Activated naive CD4-positive, alpha-beta T cell treated with anti-CD3 and anti-CD28 coated beads for 36 hours (primary cell): ENCODE results near the gene PEPD. TPM values are rescaled to one million over a fixed set of nuclear protein-coding genes. Genes with fewer than 3 reads are reported as not detected.

Experiments used
- CTCF ChIA-PET: fragments of 350-600 bp; sonication (Branson Sonifier 250); formaldehyde crosslinking; loops from one replicate; lab custom pipeline; 2021; ENCODE audit warnings: antibody characterized with exemption; lab: Charles Lee
- DNase-seq: peaks from one replicate; pipeline ENCODE4 v3.0.0-alpha.2; 2020
- H3K27ac Mint-ChIP-seq: one replicate; pipeline ENCODE4 v1.8.0; 2021; ENCODE audit warnings: mild to moderate bottlenecking, mixed read lengths
- H3K27me3 Mint-ChIP-seq: one replicate; pipeline ENCODE4 v1.8.0; 2021; ENCODE audit warnings: low read depth, mixed read lengths
- H3K36me3 Mint-ChIP-seq: one replicate; pipeline ENCODE4 v1.8.0; 2021; ENCODE audit warnings: low read depth, mixed read lengths
- H3K4me1 Mint-ChIP-seq: one replicate; pipeline ENCODE4 v1.8.0; 2021; ENCODE audit warnings: low read depth, mixed read lengths
- H3K4me3 Mint-ChIP-seq: one replicate; pipeline ENCODE4 v1.8.0; 2021; ENCODE audit warnings: mild to moderate bottlenecking, moderate library complexity, mixed read lengths
- H3K9me3 Mint-ChIP-seq: one replicate; pipeline ENCODE4 v1.8.0; 2021; ENCODE audit warnings: mixed read lengths
- intact Hi-C: fragments of 100-400 bp; cut with micrococcal nuclease; formaldehyde crosslinking; loops from one replicate; pipeline ENCODE4 v1.15.1; 2023
- total RNA-seq, 2 experiments: library from RNA; stranded (reverse); gene quantifications; one replicate each; pipeline ENCODE4 v1.2.3, GENCODE V29; 2021

Gene PEPD
- total RNA-seq, 2 experiments from 2014 or later, result 31.9 to 35.8 TPM

DNA sequence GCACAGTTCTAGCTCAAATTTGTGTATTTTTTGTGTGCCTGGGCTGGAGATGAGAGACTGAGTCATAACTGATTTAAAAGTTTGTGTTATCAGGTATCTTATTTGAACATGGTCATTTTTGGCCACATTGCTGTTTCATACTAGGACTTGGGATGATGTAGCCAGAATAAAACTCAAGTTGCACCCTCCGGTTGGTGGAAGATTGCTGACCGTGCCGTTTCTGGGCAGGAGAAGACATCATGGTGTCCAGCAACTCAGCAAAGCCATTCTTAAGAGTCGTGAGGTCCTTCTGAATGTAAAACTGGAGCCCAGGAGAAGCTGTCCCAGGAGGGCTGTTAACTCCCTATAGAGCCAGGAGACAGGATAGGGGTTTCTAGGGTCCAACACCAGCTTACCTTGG lies 140.5 kb downstream of the PEPD start:
- peaks cover 32% of the 10 kb centered on the region for H3K36me3 Mint-ChIP-seq
- H3K4me1 Mint-ChIP-seq, result peaks cover 46% of the 10 kb centered on the region
- intact Hi-C loops, result no loop called here
- no peaks in the 10 kb centered on the region for H3K9me3 Mint-ChIP-seq
- H3K27ac Mint-ChIP-seq, result no peak overlapping the region
- no peak overlapping the region for H3K4me3 Mint-ChIP-seq
- no peaks in the 10 kb centered on the region for H3K27me3 Mint-ChIP-seq
- CTCF ChIA-PET, result interaction anchor here (1.1 kb wide), 1 partner anchor 25 kb away, joined by 4 read pairs; no protein-coding TSS in a partner anchor
- no peak for DNase-seq

DNA sequence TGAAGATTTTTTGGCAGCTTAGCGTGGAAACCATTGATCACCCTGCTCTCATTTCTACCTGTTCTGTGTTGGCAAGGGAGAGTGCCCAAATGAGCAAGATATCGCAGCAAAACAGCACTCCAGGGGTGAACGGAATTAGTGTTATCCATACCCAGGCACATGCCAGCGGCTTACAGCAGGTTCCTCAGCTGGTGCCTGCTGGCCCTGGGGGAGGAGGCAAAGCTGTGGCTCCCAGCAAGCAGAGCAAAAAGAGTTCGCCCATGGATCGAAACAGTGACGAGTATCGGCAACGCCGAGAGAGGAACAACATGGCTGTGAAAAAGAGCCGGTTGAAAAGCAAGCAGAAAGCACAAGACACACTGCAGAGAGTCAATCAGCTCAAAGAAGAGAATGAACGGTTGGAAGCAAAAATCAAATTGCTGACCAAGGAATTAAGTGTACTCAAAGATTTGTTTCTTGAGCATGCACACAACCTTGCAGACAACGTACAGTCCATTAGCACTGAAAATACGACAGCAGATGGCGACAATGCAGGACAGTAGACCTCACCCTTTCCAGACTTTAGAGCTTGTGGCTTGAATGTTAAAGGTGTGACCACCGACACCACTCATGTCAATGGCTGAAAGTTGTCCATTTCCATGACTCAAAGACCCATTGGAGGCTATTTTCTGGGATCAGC lies 142.3 kb downstream of the PEPD start:
- H3K9me3 Mint-ChIP-seq, result no peaks in the 10 kb centered on the region
- H3K4me1 Mint-ChIP-seq, result peaks cover 62% of the 10 kb centered on the region
- peaks cover 41% of the 10 kb centered on the region for H3K36me3 Mint-ChIP-seq
- DNase-seq, result no peak
- intact Hi-C loops, result loop anchor here (10.0 kb wide), 1 partner anchor 404 kb away; the partner anchor contains the start of genes CEP89 and FAAP24
- H3K27me3 Mint-ChIP-seq, result no peaks in the 10 kb centered on the region
- H3K4me3 Mint-ChIP-seq, result no peak overlapping the region
- no peak overlapping the region for H3K27ac Mint-ChIP-seq
- CTCF ChIA-PET, result interaction anchor here (1.0 kb wide), 1 partner anchor 25 kb away, joined by 3 read pairs; no protein-coding TSS in a partner anchor

DNA sequence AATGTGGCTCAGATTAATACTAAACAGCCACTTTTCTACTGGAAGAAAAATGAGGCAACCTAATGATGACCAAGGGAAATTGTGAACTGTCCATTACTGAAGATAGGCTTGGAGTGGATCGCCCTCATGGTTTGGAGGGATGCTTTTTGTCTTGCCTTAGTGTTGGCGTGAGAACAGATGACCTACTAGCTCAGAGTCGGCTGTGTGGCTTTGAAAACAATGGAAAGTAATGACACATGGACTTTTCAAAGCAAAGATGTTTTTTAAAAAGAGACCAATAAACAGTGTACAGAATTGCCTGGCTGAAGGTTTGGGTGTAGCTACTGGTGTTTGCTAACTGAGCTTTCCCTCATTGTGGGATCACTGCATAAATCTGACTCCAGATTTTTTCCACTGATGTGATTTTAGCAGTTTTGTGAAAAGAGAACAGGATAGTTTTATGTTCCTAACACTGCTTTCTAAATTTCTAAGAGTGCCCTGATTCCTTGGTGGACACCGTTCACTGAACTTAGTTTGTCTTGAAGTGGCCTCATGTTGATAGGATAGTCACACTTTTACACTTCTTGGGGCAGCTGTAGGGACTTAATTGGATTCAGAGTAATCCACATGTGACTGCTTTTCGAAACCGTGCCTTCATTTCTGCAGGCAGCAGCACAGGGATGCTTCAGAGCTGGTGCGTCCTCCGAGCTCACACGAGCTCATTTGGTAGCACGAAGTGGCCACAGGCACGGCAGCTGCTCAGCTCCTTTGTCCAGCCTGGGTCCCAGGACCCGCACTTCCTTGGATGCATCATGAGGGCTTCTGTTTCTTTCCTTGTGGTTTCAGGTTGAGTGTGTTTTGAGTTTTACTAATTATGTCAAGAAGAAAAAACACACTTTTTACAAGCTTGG lies 143.8 kb downstream of the PEPD start:
- H3K27ac Mint-ChIP-seq, result no peak overlapping the region
- H3K27me3 Mint-ChIP-seq, result no peaks in the 10 kb centered on the region
- H3K4me3 Mint-ChIP-seq, result no peak overlapping the region
- intact Hi-C loops, result loop anchor here (10.0 kb wide), 1 partner anchor 403 kb away; the partner anchor contains the start of genes CEP89 and FAAP24
- no peak for DNase-seq
- peaks cover 63% of the 10 kb centered on the region for H3K4me1 Mint-ChIP-seq
- CTCF ChIA-PET, result interaction anchor here (0.6 to 1.1 kb wide), 3 partner anchors 141 to 234 kb away, joined by 3 to 4 read pairs (median 3); no protein-coding TSS in a partner anchor
- H3K9me3 Mint-ChIP-seq, result no peaks in the 10 kb centered on the region
- H3K36me3 Mint-ChIP-seq, result peaks cover 40% of the 10 kb centered on the region

DNA sequence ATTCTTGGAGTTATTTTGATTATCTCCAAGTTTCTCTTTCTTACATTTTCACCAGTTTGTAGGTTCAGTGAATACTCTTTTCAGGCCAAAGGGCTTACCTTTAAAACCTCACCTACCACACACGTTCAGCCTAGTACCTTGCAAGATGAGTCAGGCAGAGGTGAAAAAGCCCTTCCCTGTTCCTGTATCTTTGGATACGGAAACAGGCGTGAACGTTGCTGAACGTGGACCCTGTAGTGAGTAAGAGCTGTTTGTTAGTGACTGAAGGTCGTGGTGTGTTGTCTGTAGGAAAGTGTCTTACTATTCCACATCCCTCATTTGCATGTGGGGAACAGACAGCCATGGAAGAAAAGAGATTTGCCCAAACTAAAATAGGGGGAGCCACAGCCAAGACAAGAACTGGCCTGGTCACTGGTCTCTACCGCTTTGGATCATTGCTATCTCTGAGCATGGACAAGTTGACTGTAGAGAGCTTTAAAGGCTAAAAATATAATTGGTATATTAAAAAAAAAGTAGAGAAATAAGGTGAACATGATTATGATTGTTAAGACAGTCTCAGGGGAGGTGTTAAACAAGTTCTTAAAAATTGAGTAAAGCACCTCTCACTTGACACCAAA lies 144.5 kb downstream of the PEPD start:
- DNase-seq, result no peak
- CTCF ChIA-PET, result interaction anchor here (0.8 kb wide), 1 partner anchor 30 kb away, joined by 3 read pairs; no protein-coding TSS in a partner anchor
- intact Hi-C loops, result loop anchor here (10.0 kb wide), 1 partner anchor 402 kb away; the partner anchor contains the start of genes CEP89 and FAAP24
- Mint-ChIP-seq H3K36me3 (peaks cover 39% of the 10 kb centered on the region), H3K4me1 (peaks cover 67% of the 10 kb centered on the region), H3K27me3 (no peaks in the 10 kb centered on the region), H3K4me3 (peak overlapping the region; percentile 7), H3K27ac (no peak overlapping the region), H3K9me3 (no peaks in the 10 kb centered on the region)

DNA sequence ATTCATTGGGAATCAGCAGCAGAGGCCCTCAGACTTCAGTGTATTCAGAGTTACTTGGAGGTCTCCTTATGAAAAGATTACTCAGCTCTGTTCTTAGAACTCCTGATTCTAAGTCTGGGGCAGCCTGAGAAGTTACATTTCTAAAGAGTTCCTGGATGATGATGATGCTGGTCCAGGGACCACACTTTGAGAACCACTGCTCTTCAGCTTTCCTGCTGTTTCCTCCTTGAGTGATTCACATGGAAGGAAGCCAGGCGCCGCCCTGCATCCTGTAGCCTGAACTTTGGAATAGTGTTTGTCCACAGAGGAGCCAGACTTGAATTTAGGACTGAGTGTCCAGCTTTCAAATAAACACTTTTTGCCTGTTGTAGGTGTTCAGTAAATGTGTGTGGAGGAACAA lies 145.2 kb downstream of the PEPD start:
- Mint-ChIP-seq H3K27me3 (no peaks in the 10 kb centered on the region), H3K4me1 (peaks cover 63% of the 10 kb centered on the region), H3K9me3 (no peaks in the 10 kb centered on the region), H3K4me3 (peak overlapping the region; percentile 88), H3K36me3 (peaks cover 37% of the 10 kb centered on the region), H3K27ac (no peak overlapping the region)
- CTCF ChIA-PET, result interaction anchor here (0.8 kb wide), 1 partner anchor 31 kb away, joined by 3 read pairs; no protein-coding TSS in a partner anchor
- no peak for DNase-seq
- intact Hi-C loops, result loop anchor here (10.0 kb wide), 1 partner anchor 402 kb away; the partner anchor contains the start of genes CEP89 and FAAP24

DNA sequence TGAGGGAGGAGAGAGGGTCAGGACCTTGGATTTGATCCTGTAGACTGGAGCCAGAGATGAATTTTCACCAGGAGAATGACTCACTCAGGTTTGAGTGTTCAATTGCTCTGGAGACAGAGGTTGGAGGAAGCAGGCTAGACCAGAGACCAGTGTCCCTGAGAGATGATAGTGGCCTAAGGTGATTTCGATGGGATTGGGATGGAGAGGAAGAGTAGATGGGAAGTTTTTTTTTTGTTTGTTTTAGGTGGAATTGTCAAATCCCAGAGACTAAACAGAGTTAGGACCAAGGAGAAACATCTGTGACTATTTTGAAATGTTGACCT lies 145.8 kb downstream of the PEPD start:
- Mint-ChIP-seq H3K4me3 (peak overlapping the region; percentile 88), H3K36me3 (peaks cover 33% of the 10 kb centered on the region), H3K4me1 (peaks cover 59% of the 10 kb centered on the region), H3K27me3 (no peaks in the 10 kb centered on the region), H3K9me3 (no peaks in the 10 kb centered on the region), H3K27ac (no peak overlapping the region)
- DNase-seq, result no peak
- CTCF ChIA-PET, result interaction anchor here (1.1 to 1.4 kb wide), 2 partner anchors 40 to 139 kb away, joined by 3 read pairs; no protein-coding TSS in a partner anchor
- intact Hi-C loops, result loop anchor here (10.0 kb wide), 1 partner anchor 401 kb away; the partner anchor contains the start of genes CEP89 and FAAP24

DNA sequence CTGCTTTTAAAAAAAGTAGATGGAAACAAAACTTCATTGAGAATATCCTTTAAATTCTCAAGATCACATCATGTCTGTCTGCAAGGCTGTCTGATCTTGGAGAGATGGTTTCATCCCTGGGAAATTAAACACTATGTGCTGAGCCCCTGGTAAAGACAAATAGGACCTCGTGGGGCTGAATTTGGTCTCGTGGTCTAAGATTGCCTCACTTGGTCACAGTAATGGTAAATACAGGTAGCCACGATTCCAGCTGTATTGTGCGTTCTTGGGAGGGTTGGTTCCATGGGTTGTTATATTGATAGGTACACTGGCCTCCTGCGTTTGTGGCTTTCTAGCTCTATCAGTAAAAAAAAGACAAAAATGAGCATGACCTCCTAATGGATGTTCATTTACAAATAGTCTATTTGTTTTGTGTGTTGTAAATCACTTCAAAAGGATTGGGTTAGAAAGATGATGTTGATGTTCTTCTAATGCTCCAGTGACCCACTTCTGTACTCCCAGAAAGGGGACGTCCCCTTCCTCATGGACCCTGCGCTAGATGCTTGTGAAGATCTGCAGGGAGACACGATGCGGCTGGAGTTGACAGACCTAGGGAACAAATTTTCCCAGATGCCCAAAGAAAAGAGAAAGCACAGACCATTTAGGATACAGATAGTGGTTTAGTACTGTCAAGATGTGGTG lies 146.3 kb downstream of the PEPD start:
- DNase-seq, result no peak
- intact Hi-C loops, result loop anchor here (10.0 kb wide), 1 partner anchor 400 kb away; the partner anchor contains the start of genes CEP89 and FAAP24
- no peaks in the 10 kb centered on the region for H3K27me3 Mint-ChIP-seq
- H3K4me1 Mint-ChIP-seq, result peaks cover 59% of the 10 kb centered on the region
- peaks cover 33% of the 10 kb centered on the region for H3K36me3 Mint-ChIP-seq
- no peaks in the 10 kb centered on the region for H3K9me3 Mint-ChIP-seq
- peak overlapping the region; percentile 1 for H3K27ac Mint-ChIP-seq
- peak overlapping the region; percentile 88 for H3K4me3 Mint-ChIP-seq
- CTCF ChIA-PET, result interaction anchor here (1.0 to 1.4 kb wide), 3 partner anchors 41 to 250 kb away, joined by 3 read pairs; no protein-coding TSS in a partner anchor

DNA sequence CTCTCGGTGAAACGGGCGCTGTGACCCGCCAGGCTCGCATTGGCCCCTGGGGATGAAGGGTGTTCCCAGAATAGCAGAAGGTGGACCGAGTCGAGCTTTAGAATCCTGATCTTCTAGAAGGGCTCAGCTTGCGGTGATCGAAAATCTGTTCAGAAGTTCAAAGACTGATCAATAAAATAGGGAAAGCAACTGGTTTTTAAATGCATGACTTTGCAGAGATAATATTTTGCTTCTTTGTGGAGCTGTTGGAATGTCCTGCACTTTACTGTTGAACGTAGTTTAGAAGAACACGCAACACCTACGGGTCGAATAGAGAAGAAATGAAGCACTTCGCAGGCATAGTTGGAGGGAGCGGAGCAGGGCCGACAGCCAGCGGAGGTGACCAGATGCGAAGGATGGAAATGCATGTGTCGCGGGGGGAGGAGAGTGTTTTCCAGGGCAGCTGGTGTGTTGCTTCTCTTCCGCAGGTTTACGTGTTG lies 147.3 kb downstream of the PEPD start:
- peaks cover 55% of the 10 kb centered on the region for H3K4me1 Mint-ChIP-seq
- peaks cover 27% of the 10 kb centered on the region for H3K36me3 Mint-ChIP-seq
- DNase-seq, result peak; percentile 40
- peak overlapping the region; percentile 88 for H3K4me3 Mint-ChIP-seq
- CTCF ChIA-PET, result interaction anchor here (0.9 to 1.4 kb wide), 4 partner anchors 10 to 249 kb away, joined by 3 read pairs; no protein-coding TSS in a partner anchor
- no peaks in the 10 kb centered on the region for H3K9me3 Mint-ChIP-seq
- H3K27me3 Mint-ChIP-seq, result no peaks in the 10 kb centered on the region
- intact Hi-C loops, result loop anchor here (1.0 to 10.0 kb wide), 6 partner anchors 94 to 978 kb away; partner anchors contain the start of genes CEP89, FAAP24, LSM14A and NUDT19
- peak overlapping the region; percentile 82 for H3K27ac Mint-ChIP-seq

DNA sequence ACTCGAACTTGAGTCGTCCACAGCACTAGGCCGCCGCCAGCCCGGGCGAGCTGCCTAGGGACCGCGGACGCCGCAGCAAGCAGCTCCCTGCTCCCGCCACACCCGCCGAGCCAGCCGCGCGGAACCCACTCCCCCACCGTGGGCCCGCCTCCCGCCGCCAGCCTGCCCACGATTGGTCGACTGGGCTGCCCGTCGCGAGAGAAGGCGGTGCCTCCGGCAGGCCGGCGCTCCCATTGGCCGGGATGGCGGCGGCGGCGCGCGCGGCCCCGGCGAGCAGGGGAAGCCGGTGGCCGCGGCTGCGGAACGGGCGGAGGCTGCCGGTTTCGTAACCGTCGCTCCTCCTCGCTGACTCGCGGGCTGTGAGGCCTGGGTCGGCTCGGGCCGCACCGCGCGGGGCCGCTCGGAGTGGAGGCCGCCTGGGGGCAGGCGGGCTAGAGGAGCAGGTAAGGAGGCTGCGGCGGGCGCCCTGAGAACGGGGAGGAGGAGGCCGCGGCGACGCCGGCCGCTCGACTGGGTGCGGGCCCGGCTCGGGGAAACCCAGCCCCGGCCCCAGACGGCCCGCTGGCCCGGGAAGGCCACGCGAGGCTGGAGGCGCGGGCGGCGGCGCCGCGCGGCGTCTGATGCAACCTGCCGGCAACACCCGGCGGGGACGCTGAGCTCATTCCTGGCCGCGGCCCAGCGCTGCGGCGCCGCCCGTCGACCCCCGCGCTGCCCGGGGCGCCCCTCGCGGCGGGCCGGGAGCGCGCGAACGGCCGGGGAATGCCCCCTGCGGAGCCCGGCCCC lies 147.9 kb downstream of the PEPD start, which contains the start of gene CEBPG:
Gene CEBPG, plus strand, starts transcription at position 257 of the 783 bp plus-strand sequence. CDS start 5,531 bp downstream, outside the sequence.
- Mint-ChIP-seq H3K27me3 (no peaks in the 10 kb centered on the region), H3K27ac (peak within 1 kb of the TSS; percentile 83), H3K36me3 (peaks cover 21% of the 10 kb centered on the region), H3K4me1 (peaks cover 49% of the 10 kb centered on the region), H3K4me3 (peak within 1 kb of the TSS; percentile 88), H3K9me3 (no peaks in the 10 kb centered on the region)
- CTCF ChIA-PET, result interaction anchor here (0.6 to 1.3 kb wide), 6 partner anchors 11 to 1126 kb away, joined by 3 read pairs; no protein-coding TSS in a partner anchor
- intact Hi-C loops, result loop anchor here (1.0 to 10.0 kb wide), 8 partner anchors 71 to 979 kb away; partner anchors contain the start of genes CEBPA, CEP89, FAAP24 and LSM14A
- peak; percentile 93 for DNase-seq

DNA sequence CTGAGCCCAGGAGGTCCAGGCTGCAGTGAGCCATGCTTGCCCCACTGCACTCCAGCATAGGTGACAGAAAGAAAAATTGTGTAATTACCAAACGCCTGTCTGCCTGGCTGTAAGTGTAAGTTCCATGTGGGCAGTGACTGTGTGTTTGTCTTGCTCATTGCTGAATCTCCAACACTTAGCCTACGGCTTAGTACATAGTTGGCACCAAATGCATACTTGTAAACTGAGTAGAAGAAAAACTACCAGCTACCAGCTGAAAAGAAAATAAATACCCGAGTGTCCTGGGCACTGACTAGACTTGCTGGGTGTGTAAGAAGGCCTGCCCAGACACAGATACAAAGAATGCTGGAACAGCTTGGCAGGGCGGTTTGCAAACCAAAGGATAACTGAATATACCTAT lies 150.8 kb downstream of the PEPD start:
- intact Hi-C loops, result loop anchor here (5.0 to 10.0 kb wide), 5 partner anchors 396 to 982 kb away; partner anchors contain the start of genes CEP89, FAAP24, LSM14A and NUDT19
- Mint-ChIP-seq H3K27ac (no peak overlapping the region), H3K4me1 (peaks cover 20% of the 10 kb centered on the region), H3K27me3 (no peaks in the 10 kb centered on the region), H3K4me3 (no peak overlapping the region), H3K36me3 (peaks cover 8% of the 10 kb centered on the region), H3K9me3 (no peaks in the 10 kb centered on the region)
- DNase-seq, result no peak
- CTCF ChIA-PET, result no interaction called here
